HG02884 (cell line): ENCODE results near the gene GSN.

Experiments used
- ATAC-seq: cut with Tn5 transposase; IDR thresholded peaks from one replicate; pipeline ENCODE4 v1.9.1; 2021; ENCODE audit warnings: mild to moderate bottlenecking, moderate library complexity; ENCODE audit not compliant: unreplicated experiment

The GSN gene

DNA sequence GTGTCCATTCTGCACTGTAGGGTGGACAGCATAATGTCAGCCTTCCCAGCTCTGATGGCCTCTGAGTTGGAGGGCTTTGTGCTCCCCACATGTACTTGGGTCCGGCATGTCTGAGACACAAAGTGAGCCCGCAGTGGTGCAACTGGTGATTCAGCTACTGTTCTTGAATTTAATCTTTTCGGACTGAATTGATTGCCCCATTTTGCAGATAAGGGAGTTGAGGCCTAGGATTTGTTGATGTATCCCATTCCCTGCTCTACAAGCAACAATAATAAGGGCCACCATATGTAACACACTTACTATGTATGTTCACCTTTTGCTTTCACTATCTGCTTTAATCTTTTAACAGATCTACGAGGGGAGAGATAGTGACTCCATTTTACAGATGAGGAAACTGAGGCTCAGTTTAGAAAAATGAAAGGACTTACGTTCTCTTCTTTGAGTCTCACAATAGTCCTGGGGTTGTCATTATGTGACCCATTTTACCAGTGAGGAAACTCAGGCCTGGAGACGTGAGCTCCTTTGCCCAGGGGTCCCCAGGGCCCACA, 4.5 kb downstream of the GSN start:
- ATAC-seq = no peak

DNA sequence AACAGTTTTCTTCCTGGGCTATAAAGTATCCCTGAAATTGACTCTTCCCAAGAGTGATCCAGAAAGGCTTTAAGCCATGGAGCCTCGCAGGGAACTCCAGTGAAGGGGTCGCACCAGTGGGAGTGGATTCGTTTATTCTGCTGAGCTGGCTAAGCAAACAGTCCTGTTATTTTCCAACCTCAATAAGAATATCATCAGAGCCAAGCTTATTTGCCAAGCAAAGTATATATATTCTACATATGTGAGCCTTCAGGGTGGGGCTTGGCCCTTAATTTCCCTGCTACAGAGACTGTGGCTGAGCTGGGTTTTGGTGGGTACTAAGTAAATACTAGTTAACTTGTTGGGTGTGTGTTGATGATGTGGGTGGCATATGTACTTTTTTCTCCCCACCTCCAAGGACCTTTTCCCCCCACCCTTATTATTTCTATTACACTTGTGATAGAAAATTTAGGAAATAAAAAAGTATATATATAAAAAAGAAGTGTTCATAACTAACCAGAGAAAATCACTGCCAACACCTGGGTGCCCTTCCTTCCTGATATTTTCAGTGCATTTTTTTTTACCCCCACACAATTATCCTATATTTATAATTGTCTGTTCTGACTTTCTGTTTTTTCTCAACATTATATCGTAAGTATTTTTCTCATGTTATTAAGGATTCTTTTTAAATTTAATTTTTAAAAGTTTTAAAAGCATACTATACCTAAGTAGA, 5.3 kb downstream of the GSN start:
- ATAC-seq = no peak

DNA sequence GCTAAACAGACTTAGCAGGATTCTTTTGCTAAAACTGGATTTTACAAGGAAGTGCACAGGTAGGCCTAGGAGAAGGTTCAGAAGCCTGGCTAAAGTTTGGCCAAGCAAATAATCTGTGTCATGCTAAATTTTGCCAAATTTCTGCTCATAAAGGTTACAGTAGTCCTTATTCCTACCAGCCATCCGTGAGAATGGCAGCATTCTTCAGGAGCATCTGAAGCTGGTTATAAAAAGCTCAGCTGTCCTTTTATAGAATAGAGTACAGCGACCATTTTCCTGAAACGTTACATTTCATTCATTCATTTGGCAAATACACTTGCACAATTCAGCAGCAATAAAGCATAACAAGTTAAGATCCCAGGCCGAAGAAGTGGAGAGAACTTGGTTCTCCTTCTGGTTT, 6.9 kb downstream of the GSN start:
- ATAC-seq = no peak

DNA sequence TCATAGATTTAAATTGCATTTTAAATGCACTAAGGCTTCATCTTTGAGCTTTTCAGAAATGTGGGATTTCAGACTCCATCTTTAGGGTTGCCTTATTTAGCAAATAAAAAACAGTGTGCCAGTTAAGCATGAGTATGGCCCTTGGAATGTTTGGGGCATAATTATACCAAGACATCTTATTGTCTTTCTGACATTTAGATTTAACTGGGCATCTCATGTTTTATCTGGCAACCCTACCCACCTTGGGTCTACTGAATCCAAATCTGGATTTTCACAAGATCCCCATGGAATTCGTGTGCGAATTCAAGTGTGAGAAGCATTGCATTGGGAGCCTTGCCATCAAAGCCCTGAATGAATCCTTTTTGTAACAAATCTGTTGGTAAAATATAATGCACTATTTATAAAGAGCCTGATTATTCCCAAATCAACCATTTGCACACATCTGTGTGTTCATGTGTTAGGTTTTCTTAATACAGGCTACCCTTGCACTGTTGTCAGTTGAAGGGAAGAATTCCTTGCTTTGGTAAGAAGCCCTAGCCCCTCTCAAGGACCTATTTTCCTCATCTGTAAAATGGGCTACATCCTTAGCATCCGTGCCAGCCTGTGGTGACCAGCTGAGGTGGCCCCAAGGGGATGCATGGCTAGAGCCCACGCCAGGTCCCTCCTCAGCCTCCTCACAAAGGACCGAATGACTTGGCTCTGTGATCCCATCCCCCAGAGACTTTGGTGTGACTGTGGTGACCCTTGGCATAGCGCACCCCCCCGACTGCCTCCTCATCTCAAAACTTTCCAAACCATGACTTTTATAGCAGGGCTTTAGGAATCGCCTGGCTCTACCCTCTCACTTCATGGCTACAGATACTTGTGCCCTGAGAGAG, 8.1 kb downstream of the GSN start:
- no peak for ATAC-seq

DNA sequence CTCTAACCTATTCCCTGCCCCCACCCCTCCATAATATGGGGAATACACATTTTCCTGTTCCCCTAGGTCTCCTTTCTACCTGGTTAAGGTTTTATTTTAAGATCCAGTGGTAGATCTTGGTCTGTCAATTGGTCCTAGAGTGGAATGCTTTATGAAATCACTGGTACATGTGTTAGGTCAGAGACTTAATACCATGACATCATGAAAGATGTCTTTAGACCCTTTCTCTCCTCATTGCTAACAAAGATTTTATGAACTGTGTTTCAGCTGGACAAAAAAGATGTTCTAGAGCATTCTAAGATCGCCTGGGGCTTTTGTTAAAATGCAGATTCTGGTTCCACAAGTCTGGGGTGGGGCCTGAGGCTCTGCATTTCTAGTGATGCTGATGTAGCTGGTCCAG, 9.1 kb downstream of the GSN start:
- ATAC-seq = no peak

DNA sequence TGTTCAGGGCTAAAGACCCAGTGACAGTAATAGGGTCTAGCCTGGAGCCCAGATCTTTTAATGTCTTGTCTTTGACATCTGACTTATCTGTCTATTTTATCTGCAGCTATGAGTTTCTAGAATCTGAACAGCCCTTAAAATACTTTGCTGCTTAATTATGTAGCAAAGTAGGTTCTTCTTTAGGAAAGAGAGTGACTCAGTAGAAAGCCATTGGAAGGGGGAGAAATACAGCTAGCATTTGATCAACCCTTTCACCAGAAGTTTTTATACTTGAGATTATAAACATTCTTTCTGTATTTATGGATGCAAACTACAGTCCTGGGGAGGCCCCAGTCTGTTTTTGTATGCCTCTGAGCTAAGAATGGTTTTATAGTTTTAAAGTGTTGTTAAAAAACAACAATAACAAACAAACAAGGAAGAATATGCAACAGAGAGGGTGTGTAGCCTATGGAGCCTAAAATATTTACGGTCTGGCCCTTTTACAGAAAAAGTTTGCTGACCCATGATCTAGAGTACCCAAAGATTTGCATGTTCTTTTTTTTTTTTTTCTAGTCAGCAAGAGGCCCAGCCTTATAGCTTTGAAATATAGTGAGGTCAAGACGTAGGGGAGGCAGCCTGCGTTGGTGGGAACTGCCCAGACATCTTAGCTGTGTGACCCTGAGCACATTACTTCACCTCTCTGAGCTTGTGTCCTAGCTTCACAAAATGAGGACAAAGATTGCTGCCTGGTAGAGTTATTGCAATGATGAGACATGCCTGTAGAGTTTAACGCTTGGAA, 9.7 kb downstream of the GSN start:
- no peak for ATAC-seq

DNA sequence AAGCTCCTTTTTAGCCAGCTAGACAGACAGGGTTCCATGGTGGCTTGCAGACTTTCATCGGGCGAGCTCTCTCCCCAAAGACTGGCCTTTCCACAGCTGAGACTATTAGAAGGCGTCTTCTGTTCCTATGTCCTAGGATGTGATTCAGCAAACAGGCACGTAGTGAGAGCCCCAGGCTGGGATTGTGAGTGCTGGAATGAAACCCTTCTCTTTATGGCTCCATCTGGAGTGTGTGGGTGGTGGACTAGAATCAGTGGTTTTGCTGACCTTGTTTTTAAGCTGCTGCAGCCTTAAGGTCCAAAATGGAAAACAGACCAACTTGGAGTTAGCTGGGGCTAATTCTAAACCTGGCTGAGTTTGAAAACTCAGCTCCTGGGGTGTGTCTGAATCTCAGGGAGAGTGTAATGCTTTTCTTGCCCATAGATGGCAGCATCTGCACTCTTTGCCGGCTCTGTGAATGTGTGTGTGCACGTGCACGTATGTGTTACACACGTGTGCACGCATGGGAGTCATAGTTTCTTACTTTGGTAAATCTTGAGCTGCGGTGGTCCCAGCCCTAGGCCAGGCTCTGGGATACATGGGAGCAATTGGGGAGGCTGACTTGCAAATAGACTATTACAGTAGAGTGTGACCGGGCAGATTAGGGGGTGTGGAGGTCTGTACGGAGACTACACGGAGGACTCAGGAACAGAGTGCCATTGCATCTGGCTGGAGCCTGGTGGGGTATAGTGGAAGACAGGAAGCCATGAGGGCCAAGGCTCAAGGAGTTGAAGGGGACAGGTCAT, 10.7 kb downstream of the GSN start:
- peak; percentile 71 for ATAC-seq

DNA sequence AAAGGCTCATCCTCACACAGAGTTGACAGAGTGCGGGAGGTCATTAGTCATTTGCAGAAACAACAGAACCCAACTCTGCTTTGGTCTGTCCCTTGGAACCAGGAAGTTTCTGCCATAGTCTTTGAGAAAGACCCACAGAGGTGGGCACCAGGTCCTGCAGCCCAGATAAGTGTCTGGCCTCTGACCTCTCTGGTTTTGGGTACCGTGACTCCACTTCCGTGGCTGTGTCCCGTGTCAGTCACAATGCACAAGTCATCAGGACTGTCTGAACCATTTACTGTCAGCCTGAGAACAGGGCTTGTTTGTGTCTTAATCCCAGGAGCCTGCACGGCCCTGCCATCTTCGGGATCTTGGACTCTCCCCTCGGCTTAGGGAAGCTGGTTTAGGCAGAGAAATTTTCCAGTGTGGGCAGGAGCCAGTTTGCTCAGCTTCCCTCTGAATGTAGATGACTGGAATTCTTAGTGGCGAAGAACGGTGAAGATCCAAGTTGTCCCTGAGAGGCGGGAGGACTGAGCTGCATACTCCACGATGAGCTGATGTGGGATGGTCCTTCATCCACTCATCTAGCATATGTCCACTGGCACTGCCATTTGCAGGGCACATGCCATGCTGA, 11.9 kb downstream of the GSN start:
- no peak for ATAC-seq

DNA sequence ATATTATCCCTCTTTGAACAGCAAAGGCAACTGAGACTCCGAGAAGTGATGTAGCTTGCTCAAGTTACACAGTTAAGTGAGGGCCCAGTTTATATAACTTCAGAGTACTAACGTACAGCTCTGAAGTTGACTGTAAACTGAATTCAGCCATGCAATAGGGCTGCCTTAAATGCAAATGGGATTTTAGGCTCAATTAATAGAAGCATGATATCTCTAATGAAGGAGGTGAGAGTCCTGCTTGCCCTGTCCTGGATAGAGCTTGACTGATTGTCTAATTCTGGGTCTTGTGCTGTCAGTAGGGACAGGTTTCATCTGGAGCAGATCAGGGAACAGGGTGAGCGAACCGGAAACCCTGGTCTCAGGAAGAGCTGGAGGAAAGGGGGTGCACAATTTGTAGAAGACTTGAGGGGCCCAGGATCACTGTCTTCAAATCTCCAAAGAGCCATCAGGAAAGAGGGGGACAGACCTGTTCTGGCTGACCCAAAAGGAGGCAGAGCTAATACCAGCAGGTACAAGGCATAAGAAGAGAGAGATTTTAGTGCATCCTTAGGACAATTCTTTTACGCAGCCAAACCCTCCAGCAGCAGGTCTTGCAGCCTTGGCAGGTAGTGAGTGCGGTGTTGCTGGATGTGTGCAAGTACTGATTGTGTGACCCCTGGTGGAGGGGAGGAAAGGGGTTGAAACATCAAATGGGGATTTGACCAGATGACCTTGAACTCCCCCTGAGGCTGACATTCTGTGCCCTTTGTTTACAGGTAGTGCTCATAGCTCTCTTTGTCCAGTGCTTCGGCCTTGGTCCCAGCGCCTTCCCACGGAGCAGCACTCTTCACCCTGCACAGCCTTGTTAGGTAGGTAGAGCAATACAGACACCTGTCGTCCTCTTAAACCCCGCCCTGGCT, 13.0 kb downstream of the GSN start:
- ATAC-seq = no peak

DNA sequence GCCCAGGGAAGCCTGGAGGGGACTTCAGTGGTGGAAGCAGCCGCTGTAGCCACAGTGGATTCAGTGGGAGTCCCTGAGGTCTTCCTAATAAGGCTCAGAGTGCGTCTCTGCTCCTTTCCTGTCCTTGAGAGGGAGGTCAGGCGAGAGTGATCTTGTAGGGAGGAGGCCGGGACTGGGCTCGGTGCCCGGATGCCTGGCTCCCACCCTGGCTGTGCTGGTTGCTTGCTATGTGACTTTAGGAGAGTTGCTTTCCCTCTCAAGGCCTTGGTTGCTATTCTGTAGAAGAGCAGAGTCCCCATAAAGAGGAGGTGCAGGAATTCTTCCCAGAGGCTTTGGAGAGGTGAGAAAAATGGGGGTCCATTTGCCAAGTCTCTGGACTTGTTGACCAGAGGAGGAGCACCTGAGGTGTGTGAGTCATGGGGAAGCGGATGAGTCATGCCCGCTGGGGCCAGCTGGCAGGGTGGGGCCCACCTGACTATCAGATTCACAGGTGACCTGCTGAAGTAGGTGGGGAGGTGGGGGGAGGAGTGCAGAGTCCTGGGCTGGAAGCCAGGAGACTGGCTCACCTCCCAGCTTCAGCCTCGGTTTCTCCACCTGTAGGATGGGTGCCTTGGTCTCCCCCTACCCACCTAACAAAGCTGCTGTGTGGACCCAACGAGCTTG, 13.8 kb downstream of the GSN start:
- no peak for ATAC-seq

DNA sequence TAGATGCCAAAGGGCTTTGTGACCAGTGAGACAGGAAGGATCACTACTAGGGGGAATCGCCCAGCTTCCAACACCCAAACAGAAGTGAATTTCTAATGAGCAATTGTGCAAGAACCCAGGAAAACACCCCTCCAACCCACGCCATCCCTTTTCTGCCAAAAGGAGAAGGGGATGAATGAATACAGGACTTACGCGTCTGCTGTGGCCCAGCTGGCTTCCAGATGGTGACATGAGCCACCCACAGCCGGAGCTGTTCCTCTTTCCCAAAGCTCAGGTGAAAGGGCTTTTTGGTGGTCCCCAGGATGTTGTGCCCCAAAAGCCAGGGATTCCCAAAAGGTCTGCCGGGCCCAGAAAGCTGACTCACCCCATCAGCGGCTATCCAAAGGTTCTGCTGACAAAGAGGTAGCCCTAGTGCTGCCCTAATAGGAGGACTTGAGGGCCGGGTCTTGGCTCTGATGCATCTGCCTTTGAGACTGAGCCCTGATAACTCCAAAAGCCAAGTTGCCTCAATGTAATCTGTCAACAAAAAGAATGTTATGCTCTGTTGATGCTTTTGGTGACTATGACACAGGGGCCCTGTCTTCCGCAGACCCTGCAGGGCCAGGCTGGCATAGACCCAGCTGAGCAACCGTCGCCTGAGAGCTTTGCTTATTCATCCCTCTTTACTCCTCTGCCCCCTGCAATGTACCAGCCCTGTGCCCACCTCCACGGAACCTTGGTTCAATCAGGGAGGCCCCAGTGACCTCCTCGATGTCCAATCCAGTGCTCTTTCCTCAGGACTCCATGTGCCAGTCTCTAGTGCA, 14.5 kb downstream of the GSN start:
- no peak for ATAC-seq

DNA sequence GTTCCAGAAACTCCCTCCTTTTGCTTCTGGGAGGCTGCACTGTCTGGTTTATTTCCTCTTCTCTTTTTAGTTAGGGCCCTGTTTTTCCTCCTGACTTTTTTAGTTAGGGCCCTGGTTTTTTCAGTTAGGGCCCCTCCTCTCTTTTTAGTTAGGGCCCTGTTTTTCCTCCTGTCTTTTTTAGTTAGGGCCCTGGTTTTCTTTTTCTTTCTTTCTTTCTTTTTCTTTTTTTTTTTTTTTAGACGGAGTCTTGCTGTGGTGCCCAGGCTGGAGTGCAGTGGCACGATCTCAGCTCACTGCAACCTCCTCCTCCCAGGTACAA, 15.1 kb downstream of the GSN start:
- ATAC-seq = no peak

DNA sequence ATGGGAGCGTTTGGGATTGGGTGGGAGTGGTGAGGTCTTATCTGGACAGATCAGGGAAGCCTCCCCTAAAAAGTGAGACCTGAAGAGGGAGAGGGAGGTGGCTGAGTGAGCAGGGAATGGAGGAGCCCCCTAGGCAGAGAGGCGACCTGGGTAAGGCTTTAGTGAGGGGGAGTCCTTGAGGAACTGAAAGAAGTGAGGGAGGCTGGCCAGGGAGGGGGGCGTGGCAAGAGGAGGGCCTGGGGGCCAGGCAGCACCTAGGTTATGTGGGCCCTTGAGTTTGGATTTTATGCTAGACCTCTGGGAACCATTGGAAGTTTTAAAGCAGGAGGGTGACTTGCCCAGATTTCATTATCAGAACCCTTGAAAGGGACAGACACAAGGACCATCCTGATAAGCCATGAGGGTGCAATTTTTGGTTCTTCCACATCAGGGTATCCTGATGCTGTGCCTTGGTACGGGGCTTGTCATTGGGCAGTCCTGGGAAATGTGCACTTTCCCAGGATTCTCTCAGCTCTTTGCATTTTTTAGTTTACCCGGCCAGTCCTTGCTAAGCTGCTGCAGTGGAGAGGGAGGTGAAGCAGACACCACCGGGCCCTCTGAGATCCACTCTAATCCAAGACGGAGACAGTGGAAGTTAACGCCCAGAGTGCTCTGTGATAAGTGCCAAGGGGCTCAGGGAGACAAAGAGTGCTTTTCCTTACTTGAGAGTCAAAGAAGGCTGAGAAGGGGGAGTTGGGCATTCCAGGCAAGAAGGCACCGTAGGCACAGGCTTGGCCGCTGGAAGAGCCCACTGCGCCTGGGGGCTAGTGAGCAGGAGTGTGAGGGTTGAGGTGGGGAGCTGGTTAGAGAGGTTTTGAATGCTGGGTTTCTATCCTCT, 16.1 kb downstream of the GSN start:
- ATAC-seq = no peak

DNA sequence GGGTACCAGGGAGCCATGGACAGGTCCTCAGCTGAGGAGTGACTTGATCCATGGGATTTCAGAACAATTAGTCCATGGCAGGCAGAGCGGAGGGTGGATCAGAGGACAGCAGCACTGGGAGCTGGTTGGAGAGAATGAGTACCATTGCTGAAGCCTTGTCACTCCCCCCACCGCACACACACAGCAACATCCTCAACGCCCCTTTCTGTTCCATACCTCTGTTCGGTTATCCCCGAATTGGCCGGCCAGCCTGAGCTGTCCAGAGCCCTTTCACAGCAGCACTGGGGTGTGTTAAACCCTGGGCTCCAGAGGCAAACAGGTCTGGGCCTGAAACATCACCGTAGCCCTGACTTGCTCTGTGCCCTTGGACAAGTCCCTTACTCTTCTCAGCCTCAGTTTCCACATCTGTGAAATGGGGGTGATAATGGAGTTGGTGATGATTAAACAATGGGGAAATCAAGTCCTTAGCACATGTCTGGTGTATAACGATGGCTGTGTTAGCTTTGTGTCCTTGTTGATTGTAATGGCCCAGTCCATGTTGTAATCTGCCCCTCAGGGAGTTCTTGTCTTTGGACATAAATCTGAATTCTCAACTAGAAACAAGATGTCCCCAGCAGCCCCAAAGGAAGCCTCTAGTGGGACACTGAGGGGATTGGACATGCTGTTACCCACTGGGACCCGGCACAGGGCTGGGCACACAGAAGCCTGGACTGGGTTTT, 16.9 kb downstream of the GSN start:
- no peak for ATAC-seq

DNA sequence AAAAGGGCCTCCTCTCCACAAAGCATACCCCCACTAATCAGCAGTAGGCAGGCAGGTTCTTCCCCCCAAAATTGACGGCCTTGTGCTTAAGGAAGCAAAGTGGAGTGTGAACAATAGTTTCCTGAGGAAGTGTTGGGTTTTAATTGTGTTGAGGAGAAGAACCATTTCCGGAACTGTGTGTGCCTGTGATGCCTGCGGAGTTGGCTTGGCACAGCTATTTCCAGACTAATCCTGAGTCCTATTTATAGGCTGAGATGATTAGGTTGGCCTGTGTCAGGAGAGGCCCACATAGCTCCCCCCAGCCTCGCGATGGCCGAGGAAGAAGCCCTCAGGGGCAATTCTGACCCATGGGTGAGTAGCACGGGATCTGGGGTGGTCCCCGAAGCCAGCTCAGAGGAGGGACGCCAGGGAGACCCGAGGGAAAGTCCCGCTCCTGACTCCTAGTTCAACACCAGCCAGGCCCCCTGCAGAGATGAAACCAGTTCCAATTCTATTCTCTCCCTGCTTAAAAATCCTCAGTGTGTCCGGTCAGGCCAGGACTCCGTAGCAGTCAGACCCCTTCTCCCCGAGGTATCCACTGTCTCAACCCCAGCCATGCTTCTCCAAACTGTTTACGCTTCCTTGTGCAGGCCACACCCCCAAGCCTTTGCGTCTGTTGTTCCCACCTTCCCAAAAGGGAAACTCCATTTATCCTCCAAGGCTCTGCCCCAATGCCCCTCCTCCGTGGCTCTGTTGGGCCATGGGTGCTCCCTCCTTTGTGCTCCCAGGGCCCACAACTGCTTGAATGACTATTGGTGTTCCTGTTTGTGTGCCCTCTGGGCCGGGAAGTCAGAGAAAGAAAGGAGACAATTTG, 18.1 kb downstream of the GSN start:
- ATAC-seq = no peak

DNA sequence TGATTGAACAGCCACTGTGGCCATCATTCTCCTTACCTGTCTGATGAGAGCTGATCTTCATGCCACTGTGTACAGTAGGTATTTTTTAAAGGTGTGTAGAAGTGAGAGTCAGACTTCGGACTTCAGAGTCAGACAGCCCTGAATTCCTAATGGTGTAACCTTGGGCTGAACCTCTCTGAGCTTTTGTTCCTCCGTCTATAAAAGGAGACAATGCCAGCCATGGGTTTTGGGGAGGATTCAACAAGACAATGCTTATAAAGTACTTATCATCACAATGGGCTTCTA, 18.7 kb downstream of the GSN start:
- ATAC-seq = no peak
